Myocyte (in vitro differentiated cells): Measurements from ENCODE around the gene CD68. TPM values are rescaled to one million over a fixed set of nuclear protein-coding genes. Genes with fewer than 3 reads are reported as not detected.

ENCODE experiments used
- DNase-seq: peaks from one replicate; pipeline ENCODE4 v3.0.0-alpha.2; 2012; ENCODE audit warnings: low read depth
- polyA plus RNA-seq: library from polyadenylated mRNA; unstranded; fragments of >200 nt; gene quantifications from one replicate; pipeline ENCODE4 v1.2.1, GENCODE V29; 2012; ENCODE audit warnings: missing spikeins
- total RNA-seq: library from RNA; depleted of rRNA; stranded (reverse); fragments of >200 nt; gene quantifications from 2 replicates; pipeline ENCODE4 v1.2.3, GENCODE V29; 2014

The CD68 gene
- total RNA-seq = 7.6 and 9.1 TPM in 2 replicates
- polyA plus RNA-seq = 13.6 TPM

GRCh38 chr17:7579001-7579833 lies at the start of gene CD68:
Gene CD68, plus strand, starts transcription at chr17:7579638. Its CDS starts 40 bp downstream, at chr17:7579678.
- DNase-seq = peak; percentile 82

DNA sequence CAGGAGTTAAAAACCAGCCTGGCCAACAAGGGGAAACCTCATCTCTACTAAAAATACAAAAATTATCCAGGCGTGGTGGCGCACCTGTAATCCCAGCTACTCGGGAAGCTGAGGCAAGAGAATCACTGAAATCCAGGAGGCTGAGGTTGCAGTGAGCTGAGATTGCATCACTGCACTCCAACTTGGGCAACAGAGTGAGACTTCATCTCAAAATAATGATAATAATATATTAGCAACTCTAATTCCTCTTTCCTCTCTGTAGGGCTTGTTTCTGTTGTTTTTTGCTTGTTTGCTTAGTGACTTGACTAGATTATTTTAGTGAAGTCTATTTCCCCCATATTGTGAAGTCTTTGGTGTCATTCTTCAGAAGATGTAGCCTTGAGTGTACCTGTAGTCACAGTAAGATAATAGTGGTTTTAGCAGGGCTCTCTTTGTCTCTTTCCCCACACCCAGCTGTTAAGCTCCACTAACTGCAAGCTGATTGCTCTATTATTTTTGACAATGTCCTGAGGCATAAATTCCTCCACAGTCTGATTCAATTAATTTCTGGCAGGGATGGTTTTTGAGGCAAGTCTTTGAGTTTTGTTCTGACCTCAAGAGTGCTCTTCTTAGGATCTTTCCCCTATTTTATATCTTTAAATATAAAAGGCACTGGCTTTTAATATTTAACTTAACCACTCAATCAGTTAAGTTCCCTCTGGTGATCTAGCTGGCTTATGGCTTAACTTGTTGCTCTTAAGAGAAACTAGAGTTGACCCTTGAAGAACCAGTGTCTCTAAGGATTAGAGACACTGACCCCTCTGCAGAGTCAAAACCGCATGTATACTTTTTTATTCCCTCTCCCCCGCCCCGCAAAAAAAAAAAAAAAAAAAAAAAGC lies 49.2 kb upstream of the CD68 start:
- DNase-seq = no peak

- DNase-seq = no peak
Observed at GRCh38 chr17:7538050-7538449, 41.4 kb upstream of the CD68 start.

GRCh38 chr17:7538891-7539545 lies 40.4 kb upstream of the CD68 start:
- no peak for DNase-seq

- no peak for DNase-seq
Observed at GRCh38 chr17:7541074-7541621, 38.3 kb upstream of the CD68 start.

DNA sequence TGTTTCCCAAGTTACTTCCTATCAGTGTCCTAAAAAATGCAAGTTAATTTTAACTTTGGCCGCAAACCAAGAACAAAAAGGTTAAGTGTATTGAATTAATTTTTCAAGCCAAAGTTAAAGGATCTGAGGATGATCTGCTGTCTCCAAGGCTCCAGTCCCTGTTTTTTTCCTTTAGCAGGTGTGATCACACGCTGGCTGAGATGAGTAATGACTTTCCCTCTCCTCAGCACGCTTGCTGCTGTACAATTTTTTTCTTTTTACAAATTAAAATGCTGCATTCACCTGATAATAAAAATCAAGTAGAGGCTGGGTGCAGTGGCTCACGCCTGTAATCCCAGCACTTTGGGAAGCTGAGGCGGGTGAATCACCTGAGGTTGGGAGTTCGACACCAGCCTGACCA lies 34.5 kb upstream of the CD68 start:
- no peak for DNase-seq

DNA sequence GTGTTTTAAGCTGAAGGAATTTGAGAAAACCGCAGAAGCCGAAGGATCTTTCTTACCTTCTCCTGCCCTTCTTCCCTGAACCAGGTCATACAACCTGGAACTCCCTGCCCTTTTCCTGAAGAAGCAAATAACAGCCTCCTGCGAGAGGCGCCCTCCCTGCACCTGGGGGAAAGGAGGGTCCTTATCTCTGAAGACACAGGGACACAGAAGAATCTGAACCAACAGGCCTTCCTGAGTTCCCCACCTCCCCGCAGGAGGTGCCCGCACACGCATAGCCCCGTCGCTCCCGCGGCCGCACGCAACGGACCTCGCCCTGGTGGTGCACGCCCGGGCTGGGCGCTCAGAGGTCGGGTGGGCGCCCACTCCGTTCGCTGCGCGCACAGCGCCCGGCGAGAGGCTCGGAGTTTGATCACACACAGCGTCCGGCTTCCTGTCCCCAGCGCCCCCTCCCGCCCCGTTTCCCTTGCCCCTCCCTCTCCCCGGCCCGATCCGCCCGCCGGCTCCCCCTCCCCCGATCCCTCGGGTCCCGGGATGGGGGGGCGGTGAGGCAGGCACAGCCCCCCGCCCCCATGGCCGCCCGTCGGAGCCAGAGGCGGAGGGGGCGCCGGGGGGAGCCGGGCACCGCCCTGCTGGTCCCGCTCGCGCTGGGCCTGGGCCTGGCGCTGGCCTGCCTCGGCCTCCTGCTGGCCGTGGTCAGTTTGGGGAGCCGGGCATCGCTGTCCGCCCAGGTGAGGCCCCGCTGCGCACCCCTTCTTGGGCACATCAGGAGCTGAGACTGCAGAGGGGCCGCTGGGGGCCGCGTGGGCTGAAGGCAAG lies 30.6 kb upstream of the CD68 start, which contains the start of gene TNFSF12:
Gene TNFSF12 (plus strand): TSS at position 474 of the 816 bp plus-strand sequence. CDS start 96 bp downstream, at position 570.
- DNase-seq = peak; percentile 30

GRCh38 chr17:7549401-7550055 lies 29.9 kb upstream of the CD68 start:
- DNase-seq = no peak

GRCh38 chr17:7550344-7550743 lies 29.1 kb upstream of the CD68 start:
- peak; percentile 56 for DNase-seq

DNA sequence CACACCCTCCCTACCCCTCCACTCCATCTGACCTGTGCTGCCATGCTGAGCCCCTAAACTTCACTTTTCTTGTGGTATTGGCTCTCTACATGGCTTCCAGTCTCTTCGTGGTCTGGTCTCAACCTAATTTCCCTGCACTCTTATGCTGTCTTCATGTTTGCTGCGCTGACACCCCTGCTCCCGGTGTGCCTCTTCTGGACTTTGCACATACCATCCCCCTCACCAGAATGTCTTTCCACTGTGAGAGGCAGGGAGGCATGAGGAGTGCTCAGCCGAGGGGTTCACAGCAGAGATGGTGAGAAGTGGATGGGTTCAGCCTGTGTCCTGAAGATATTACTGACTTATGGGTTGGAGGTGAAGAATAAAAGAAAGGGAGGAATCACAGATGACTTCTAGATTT lies 28.0 kb upstream of the CD68 start:
- no peak for DNase-seq

DNA sequence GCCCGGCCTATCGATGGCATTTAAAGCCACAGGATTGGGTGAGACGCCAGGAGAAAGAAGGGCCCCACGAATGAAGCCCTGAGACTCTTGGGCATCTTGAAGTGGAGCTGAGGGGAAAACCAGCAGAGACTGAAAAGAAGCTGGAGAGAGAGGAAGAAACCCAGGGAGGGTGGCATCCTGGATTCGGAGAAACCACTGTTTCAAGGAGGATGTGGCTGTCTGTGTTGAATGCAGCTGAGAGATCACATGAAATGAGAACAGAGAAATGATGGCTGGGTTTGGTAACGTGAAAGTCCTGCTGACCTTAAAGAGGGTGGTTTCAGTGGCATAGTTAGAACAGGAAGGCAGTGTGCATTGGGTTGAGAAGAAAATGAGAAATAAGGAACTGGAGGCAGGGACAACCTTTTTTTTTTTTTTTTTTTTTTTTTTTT lies 26.8 kb upstream of the CD68 start:
- DNase-seq = no peak

- DNase-seq = no peak
Observed at GRCh38 chr17:7553356-7553755, 26.1 kb upstream of the CD68 start.

DNA sequence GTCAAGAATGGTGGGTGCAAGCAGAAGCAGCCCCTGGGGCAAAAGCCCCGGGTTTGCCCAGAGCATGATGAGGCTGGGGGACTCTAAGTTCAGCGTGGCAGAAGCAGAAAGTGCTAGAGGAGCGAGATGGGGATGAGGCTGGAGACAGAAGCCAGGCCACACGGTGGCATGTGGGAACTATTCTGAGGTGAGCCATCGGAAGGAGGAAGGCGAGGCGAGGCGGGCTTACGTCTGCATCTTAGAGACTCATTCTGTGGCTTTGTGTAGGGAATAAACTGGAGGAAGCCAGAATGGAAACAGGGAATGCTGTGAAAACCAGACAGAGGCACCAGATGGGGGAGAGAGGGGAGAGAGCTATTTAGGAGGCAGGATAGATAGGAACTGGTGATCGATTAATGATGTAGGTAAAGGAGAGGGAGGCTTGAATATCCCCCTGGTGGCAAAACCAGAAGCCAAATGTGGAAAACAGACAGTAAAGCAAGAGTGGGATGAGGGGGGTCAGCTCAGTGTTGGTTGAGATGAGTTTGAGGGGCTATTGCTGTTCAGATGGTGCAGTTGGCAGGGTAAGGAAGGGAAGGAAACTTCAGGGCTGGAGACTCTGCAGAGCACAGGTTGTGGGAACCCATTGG lies 24.0 kb upstream of the CD68 start:
- no peak for DNase-seq

DNA sequence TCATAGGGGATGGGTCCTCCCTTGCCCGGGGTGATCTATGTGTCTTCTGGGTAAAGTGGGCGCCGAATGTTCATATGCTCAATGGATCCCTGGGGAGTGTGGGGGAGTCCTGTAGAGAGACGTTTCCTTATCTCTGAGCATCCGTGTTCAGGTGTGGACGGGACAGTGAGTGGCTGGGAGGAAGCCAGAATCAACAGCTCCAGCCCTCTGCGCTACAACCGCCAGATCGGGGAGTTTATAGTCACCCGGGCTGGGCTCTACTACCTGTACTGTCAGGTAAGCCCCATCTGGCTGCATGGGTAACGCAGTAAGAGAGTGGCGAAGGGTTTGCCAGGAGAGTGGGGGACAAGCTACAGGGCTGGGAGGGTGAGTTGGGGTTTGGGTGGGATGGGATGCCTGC lies 22.8 kb upstream of the CD68 start:
- DNase-seq = no peak

- DNase-seq = no peak
Observed at GRCh38 chr17:7557147-7557764, 22.2 kb upstream of the CD68 start.

DNA sequence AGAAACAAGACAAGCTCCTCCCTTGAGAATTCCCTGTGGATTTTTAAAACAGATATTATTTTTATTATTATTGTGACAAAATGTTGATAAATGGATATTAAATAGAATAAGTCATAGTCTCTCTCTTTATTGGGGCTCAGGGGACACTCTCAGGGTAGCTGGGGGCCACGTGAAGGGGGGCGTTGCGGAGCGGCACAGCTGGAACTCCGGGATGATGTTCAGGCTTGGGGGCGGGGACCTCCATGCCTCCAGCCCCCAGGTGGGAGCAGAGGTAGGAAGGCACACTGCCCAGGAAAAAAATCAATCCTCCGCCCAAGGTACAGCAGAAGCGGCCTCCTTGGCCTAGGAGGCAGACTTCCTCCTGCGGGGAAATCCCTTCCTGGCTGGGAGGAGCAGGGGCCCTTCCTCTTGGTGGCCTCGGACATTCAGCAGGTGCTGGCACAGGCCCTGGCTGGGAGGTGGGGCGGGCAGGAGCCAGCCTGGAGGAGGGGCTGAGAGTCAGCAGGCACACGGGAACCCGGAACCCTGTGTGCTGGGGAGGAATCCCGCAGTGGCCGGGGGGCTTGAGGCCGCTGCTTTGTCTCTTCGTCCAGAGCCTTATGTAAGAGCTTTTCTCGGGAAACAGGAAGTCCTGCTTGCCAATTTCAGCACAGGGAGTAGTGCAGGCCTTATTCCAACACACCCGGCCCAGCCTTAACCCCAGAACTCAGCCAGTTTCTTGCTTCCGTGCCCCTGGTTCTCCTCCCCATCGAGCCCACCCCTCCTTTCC lies 21.5 kb upstream of the CD68 start:
- DNase-seq = peak; percentile 22

- DNase-seq = no peak
Observed at GRCh38 chr17:7558544-7559319, 20.7 kb upstream of the CD68 start, which contains the start of gene TNFSF13. Gene TNFSF13, plus strand, starts transcription at chr17:7558750. Its CDS starts 290 bp downstream, at chr17:7559040.
